GM21576 (cell line): ENCODE results near the gene TCF19.
"Not testable (repeated sequence)": the region's sequence is repeated elsewhere in the genome, so short reads cannot be mapped to it uniquely, and the experiment has no call there.

ENCODE experiments used
- ATAC-seq: cut with Tn5 transposase; IDR thresholded peaks from one replicate; pipeline ENCODE4 v1.9.1; 2021; ENCODE audit warnings: mild to moderate bottlenecking, moderate library complexity; ENCODE audit not compliant: unreplicated experiment

The TCF19 gene

DNA sequence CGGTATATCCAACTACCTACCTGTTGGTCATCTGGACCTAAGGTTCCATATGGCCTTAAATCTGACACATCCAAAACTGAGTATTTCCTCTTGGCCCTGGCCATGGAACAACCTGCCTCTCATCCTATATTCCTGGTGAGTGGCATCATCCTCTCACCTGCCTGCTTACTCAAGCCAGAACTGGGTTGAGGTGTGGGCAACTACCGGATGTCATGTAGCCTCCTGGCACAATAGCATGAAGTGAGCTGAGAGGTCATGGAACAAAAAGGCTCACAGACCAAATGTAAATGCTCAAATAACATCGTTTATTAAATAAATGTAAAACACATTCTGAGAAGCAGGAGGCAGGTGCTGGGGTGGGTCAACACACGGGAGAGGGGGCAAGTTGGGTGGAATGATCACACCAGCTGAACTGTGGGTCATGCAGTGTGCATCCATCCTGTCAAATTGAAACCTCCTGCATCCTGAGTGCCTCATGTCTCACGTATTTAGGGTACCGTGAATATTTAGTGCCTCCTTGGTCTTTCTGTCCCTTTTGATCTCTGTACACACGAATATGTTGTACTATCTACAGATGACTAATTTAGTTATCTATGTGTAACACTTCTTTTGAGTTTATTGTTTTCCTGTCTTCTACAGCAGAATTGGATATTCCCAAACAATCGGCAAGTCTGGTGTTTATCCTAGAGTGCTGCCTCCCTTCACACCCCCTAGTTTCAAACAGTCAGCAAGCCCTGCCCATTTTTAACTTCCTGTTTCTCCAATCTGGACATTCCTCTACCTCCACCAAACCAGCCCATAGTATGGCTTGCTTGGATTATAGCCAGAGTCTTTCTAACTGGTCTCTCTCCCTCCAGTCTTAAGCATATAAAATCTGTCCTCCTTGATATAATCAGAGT is 20.0 kb downstream of the TCF19 start:
- no peak for ATAC-seq

DNA sequence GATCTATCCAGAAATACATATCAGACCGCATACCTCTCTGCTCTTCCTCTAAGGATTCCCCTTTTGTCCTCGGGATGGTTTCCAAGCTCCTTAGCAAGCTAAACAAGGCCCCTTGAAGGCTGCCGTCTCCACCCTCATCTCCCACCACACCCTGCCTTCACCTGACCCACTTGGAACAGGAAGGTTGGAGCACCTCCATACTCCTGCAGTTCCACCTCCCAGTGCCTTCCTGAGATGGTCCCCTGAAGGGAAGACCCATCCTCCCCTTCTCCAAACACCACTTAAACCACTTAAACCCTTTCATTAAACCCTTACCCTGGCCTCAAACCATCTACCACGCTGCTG is 20.6 kb downstream of the TCF19 start:
- no peak for ATAC-seq

DNA sequence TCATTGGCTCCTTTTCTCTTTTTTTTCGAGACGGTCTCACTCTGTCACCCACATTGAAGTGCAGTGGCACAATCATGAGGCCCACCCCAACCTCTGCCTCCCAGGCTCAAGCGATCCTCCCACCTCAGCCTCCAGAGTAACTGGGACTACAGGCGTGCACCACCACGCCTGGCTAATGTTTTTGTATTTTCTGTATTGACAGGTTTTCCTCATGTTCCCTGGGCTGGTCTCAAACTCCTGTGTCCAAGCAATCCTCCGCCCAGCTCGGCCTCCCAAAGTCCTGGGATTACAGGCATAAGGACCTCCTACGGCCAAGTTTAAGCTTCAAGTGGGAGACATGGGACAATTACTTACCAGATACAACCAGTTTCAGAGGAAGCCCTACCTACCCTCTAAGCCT is 21.5 kb downstream of the TCF19 start:
- ATAC-seq: no peak

DNA sequence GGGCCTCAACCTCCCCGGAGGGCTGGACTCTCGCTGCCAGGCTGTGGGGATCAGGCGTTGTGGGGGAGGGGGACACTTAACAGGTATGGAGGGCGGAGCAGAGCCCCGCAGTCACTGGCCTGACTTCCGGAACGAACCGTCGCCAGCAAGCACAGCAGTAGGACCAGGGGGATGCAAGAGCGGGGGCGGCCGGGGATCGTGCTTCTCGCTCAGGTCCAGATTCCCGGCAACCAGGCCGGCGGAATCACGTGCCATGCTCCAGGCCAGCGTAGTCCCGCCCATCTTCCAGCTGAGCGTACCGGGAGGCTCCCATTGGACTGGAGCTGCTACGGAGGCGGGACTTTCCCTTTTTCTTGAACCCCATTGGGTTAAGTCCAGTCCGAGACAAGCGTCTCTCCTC is 22.1 kb downstream of the TCF19 start:
- no peak for ATAC-seq

DNA sequence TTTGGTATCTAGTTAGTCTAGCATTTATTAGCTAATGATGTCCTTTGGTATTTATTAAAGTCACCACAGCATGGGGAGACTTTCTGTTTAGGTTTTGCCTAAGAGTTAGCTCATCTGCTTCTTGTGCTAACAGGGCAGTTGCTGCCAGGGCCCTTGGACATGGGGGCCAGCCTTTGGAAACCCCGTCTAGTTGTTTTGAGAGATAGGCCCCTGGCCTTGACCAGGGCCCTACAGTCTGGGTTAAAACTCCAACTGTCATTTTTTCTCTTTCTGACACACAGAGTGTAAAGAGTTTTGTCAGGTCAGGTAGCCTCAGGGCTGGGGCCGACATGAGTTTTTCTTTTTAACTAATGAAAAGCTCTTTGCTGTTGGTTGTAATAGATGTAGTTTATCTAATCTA is 24.9 kb downstream of the TCF19 start:
- not testable (repeated sequence) for ATAC-seq

DNA sequence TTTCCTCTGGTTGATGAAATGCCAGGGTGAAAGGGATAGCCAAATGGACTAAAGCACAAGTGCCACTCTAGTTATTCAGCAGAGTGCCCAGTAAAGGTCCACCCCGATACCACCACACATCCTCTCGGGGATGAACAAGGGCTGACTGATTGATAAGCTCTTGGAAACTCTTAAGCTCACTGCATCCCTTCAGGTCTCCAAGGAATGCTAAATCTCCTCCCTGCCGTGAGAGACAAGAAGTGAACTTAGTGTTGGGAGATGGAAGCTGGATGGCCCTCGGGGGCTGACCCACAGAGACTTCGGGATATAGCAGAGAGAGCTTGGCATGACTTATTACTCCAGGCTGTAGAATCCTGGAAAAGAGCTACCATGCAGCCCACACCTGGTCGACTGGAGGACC is 25.5 kb downstream of the TCF19 start:
- ATAC-seq: not testable (repeated sequence)

DNA sequence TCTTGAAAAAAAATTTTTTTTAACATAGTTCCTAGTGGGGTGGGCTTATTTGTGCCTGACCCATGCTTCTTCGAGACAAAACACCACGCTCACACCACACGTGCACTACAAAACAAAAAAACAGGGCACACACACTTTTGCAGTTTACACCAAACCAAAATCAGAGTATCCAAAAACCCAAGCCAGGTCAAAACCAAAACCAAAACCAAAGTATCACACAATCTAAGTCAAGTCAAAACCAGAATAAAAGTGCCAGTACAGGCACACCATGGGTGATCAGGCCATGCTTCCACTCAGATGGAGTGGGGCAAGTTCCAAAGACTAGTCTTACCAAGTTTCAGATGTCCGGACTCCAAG is 27.3 kb downstream of the TCF19 start:
- not testable (repeated sequence) for ATAC-seq

DNA sequence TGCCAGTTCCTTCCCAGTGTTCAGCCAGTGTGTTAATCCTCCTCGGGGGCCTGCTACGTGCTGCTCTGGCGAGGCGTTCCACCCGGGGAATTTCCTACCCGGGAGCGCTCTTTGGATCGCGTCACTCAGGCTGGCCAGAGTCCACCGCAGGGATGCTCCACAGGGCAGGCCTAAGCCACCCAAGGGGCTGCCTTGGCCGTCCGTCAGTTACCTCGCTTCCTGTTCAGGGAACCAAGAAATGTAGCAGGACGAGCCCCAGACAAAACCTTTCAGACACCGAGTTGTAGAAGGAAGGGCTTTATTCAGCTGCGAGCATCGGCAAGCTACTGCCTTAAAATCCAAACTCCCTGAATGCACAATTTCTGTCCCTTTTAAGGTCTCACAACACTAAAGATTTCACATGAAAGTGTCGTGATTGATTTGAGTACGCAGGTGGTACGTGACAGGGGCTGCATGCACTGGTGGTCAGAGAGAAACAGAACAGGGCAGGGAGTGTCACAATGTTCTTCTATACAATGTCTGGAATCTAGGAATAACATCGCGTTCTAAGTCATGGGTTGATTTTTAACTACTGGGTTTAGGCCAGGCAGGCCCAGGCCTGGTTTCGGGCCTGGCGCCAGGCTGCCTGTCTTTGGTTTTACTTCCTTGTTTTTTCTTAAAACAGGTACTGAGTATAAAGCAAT is 27.8 kb downstream of the TCF19 start:
- no peak for ATAC-seq

DNA sequence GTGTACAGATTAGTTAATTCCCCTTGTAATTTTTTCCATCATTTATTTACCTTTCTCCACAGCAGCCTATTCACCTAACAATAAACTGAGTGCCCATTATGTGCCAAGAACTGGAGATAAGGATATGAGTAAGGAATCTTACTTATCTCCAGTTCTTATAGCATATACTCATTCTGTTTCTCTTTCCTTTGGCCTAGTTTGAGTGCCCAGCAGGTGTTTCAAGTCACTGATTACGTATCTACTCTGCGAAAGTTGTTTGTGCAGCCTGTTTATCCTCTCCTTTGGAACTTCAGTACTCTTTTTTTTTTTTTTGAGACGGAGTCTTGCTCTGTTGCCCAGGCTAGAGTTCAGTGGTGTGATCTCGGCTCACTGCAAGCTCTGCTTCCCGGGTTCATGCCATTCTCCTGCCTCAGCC is 29.4 kb downstream of the TCF19 start:
- no peak for ATAC-seq

DNA sequence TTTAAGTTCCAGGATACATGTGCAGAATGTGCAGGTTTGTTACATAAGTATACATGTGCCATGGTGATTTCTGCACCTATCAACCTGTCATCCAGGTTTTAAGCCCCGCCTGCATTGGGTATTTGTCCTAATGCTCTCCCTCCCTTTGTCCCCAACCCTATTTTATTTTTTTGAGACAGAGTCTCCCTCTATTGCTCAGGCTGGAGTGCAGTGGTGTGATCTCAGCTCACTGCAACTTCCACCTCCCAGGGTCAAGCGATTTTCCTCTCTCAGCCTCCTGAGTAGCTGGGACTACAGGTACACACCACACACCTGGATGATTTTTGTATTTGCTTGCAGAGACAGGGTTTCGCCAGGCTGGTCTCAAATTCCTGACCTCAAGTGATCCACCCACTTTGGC is 30.8 kb downstream of the TCF19 start:
- ATAC-seq: not testable (repeated sequence)

DNA sequence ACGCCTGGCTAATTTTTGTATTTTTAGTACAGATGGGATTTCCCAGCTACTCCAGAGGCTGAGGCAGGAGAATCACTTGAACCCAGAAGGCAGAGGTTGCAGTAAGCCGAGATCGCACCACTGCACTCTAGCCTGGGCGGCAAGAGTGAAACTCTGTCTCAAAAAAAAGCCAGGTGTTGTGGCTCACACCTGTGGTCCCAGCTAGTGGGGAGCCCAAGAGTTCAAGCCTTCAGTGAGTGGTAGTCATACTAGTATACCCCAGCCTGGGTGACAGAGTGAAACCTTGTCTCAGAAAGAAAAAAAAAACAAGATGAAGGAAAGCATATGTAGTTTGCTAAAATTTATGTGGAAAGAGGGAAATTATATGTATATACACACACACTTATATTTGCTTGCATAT is 32.1 kb downstream of the TCF19 start:
- no peak for ATAC-seq

DNA sequence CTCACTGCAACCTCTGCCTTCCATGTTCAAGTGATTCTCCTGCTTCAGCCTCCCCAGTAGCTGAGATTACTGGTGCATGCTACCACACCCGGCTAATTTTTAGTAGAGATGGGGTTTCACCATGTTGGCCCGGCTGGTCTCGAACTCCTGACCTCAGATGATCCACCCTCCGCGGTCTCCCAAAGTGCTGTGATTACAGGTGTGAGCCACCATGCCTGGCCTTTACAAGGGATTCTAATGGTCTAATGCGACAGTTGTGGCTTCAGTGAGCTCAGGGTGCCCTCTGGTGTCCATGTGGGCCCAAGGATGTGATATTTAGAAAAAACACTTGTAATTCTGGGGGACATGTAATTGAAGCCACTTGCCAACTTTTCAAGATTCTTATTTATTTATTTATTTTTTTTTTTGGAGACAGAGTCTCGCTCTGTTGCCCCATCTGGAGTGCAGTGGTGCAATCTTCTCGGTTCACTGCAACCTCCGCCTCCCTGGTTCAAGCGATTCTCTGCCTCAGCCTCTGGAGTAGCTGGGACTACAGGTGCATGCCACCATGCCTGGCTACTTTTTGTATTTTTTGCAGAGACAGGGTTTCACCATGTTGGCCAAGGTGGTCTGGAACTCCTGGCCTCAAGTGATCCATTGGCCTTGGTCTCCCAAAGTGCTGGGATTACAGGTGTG is 34.2 kb downstream of the TCF19 start:
- ATAC-seq: not testable (repeated sequence)

DNA sequence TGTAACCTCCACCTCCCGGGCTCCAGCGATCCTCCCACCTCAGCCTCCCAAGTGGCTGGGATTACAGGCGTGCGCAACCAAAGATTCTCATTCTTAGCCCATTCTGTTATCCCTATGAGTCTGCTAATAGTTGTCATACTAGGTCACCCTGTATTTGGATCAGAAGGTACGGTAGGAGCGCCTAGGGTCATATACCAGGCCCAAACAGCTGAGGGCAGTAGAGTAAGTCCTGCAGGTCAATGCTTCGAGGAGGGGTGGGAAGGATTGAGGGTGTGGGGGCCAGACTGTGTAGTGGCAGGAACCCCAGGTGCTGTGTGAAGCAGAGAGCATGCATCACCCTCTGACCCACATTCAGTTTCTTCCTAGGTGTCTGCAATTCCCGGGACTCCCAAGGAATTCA is 34.8 kb downstream of the TCF19 start:
- ATAC-seq: no peak

DNA sequence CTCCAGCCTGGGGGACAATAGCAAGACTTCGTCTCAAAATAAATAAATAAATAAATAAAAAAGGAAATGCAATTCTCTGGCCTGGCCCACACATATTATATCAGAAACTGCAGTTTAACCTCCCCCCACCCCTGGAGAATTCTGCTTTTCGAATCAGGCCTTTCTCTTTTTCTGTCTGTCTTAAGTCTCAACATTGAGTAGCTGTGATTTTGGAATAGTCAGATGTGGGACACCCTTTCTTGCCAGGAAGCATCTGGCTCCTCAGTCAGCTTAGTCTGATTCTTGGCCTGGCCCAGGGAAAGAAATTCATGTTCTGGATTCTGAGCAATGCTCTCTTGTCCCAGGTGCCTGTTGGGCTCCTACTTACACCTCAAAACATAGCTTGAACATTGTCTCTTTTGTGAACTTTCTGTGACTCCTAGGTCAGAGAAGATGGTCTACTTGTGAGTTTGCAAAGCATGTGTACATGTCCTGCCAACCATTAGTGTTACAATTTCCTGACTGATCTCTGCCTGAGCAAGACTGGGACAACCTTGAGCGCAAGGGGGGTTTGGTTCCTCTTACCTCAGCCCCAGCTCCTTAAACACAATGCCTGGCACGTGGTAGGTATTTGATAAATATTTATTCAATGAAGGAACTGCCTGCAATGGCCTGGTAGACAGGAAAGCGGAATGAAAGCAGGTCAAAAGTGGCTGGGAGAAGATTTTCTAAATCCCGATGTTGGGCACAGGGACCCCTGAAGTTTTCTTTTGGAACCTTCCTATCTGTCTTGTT is 35.9 kb downstream of the TCF19 start:
- ATAC-seq: no peak

DNA sequence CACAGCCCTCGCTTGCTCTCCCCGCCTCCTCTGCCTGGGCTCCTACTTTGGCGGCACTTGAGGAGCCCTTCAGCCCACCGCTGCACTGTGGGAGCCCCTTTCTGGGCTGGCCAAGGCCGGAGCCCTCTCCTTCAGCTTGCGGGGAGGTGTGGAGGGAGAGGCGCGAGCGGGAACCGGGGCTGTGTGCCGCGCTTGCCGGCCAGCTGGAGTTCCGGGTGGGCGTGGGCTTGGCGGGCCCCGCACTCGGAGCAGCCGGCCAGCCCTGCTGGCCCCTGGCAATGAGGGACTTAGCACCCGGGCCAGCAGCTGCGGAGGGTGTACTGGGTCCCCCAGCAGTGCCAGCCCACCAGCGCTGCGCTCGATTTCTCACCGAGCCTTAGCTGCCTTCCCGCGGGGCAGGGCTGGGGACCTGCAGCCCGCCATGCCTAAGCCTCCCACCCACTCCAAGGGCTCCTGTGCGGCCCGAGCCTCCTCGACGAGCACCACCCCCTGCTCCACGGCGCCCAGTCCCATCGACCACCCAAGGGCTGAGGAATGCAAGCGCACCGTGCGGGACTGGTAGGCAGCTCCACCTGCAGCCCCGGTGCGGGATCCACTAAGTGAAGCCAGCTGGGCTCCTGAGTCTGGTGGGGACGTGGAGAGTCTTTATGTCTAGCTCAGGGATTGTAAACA is 37.1 kb downstream of the TCF19 start:
- not testable (repeated sequence) for ATAC-seq

DNA sequence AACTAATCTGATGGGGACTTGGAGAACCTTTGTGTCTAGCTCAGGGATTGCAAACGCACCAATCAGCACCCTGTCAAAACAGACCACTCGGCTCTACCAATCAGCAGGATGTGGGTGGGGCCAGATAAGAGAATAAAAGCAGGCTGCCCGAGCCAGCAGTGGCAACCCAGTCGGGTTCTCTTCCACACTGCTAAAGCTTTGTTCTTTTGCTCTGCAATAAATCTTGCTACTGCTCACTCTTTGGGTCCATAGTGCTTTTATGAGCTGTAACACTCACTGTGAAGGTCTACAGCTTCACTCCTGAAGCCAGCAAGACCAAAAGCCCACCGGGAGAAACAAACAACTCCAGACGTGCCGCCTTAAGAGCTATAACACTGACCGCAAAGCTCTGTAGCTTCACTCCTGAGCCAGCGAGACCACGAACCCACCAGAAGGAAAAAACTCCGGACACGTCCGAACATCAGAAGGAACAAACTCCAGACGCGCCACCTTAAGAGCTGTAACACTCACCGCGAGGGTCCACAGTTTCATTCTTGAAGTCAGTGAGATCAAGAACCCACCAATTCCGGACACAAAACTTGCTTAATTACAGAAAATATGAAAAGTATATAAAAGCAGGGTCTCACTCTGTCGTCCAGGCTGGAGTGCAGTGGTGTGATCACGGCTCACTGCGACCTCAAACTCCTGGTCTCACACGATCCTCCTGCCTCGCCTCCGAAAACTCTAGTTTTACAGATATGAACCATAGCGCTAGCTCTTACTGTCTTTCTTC is 38.0 kb downstream of the TCF19 start:
- not testable (repeated sequence) for ATAC-seq

DNA sequence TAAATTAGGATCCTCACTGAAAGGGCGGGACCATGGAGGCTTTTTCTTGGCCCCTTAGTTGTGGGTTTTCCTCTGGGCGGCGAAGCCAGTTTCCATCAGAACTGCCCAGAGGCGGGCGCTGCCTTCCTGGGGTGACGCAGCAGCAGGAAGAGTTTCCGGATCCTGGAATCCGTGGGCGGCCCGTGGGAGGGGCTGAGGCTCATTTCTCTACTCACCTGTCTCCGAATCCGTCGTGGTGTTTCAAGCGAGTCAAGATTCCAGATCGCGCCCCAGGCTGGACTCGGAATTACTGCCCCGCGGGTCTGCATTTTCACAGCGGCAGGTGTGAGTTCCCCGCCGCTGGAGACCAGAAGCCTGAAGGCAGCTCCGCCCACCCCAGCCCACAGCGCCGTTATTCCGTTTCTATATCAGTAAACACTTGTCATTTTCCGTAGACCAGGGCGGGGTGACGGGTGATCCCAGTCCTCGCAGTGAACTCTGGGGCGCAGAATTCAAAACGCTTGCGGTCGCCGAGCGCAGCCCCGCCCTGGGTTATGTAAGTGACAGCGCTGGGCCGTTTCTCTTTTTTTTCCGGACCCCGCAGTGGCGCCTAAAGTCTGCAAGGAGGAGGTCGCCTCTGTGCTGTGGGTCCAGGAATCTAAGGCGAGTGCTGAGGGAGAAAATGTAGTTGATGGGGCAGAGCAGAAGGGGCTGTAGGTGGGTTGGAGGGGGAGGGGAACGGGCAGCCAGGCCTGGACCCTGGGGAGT is 39.3 kb downstream of the TCF19 start:
- peak; percentile 71 for ATAC-seq

DNA sequence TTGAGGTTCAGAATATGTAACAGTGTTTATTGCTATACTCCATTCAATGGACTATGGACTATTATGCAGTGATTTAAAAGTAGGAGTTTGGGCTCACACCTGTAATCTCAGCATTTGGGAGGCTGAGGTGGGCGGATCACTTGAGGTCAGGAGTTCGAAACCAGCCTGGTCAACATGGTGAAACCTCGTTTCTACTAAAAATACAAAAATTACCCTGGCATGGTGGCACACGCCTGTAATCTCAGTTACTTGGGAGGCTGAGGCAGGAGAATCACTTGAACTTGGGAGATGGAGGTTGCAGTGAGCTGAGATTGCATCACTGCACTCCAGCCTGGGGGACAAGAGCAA is 40.7 kb downstream of the TCF19 start:
- not testable (repeated sequence) for ATAC-seq
